OCI-LY1 (cell line): ENCODE results near the gene GBE1.

Experiments used
- EZH2 ChIP-seq: fragments of 200-600 bp; sonication (generic), shearing (Covaris generic); IDR thresholded peaks from 2 replicates; pipeline ENCODE4 v1.8.0; 2017; ENCODE audit warnings: borderline replicate concordance, mixed run types, mild to moderate bottlenecking, antibody characterized with exemption, low read length, moderate library complexity, mixed read lengths
- TF ChIP-seq, protein P1 (sequence below): fragments of 200-600 bp; sonication (generic), shearing (Covaris generic); IDR thresholded peaks from 2 replicates; pipeline ENCODE4 v1.5.1; 2017; ENCODE audit warnings: mild to moderate bottlenecking, antibody characterized with exemption, low read length, moderate library complexity, mixed read lengths

DNA sequence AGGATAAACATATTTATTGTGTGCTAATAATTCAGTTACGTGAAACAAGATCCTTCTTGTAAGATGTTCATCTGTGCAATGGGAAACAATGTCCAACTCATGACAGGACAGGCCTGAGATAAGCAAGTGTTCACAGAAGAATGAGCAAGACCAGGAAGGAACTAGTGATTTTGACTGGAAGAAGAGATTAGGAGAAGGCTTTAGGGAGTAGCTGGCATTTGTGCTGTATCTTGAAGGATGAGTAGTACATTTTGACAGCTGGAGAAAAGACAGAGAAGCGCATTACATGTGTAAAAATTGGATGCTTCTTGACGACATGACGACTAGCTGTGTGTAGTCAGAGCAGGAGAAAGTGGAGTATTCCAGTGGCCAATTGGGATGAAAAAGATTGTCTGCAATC lies 48.4 kb downstream of the GBE1 start:
- no peak for TF ChIP-seq EZH2
- TF ChIP-seq, protein P1, sequence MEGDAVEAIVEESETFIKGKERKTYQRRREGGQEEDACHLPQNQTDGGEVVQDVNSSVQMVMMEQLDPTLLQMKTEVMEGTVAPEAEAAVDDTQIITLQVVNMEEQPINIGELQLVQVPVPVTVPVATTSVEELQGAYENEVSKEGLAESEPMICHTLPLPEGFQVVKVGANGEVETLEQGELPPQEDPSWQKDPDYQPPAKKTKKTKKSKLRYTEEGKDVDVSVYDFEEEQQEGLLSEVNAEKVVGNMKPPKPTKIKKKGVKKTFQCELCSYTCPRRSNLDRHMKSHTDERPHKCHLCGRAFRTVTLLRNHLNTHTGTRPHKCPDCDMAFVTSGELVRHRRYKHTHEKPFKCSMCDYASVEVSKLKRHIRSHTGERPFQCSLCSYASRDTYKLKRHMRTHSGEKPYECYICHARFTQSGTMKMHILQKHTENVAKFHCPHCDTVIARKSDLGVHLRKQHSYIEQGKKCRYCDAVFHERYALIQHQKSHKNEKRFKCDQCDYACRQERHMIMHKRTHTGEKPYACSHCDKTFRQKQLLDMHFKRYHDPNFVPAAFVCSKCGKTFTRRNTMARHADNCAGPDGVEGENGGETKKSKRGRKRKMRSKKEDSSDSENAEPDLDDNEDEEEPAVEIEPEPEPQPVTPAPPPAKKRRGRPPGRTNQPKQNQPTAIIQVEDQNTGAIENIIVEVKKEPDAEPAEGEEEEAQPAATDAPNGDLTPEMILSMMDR = no peak
